CD4-positive, alpha-beta T cell treated with Interleukin-4 for 4 hours (primary cell): Measurements from ENCODE around the gene MSH5.
"Not testable (repeated sequence)": the region's sequence is repeated elsewhere in the genome, so short reads cannot be mapped to it uniquely, and the experiment has no call there.

Source experiments
- DNase-seq: peaks from one replicate; pipeline ENCODE4 v3.0.0-alpha.2; 2020

Gene MSH5

GRCh38 chr6:31780507-31781243, 40.9 kb downstream of the MSH5 start:
- no peak for DNase-seq

DNA sequence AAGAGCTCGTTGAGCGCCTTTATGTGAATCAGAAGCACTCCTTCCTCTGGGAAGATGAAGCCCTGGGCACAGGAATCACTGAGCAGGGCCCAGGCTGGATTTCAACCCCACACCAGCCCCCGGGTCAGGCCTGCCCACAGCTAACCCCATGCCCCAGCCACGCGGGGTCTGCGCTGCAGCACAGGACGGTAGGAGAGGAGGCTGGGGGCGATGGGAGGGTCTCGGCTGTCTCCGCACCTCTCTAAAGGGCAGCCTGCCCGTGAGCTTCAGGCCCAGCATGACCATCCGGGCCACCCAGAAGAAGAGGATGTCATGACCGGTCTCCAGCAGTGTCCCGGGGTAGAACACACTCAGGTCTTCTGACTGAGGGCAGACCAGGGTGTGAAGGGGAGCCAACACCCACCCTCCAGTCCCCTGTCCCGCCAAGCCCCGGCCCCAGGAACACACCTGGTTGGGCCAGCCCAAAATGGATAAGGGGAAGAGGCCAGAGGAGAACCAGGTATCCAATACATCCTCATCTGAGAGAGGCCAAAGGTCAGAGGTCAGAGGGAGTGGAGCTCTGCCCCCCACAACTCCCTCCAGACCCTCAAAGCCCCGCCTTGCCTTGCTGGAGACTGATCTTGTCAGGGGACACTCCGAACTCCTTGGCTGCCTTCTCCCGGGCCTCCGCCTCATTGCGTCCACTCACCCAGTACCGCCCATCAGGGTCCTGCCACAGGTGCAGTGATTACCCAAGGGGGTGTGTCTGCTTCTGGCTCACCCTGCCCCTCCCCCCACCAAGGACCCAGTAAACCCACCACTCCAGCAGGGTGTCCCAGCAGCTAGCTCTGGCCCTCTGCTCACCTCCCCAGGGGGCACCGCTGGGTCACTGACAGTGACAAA, 41.7 kb downstream of the MSH5 start:
- DNase-seq: no peak

DNA sequence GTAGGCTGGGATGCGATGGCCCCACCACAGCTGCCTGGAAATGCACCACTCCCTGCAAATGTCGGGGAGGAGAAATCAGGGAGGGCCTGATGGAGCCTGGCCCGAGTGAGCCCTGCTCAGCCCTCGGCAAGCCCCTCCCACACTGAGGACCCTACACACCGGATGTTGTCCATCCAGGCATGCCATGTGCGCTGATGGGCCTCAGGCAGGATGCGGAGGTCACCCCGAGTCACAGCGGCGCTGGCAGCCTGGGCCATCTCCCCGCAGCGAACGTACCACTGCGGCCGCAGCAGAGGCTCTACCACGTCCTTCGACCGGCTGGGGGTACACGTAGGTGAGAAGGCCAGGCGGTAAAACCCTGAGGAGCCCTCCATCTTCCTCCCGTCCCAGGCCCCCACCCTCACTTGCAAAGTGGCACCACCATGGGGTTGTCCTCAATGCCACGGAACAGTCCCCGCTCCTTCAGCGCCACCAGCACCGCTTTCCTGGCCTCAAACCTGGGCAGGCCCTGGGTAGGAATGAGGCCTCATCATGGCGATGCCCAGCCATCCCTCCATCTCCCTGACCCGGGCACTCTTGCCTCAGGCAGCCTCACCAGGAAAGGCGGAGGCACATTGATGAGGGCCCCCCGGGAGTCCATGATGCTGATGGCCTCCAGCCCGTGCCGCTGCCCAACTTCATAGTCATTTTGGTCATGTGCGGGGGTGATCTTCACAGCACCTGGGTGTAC, 42.5 kb downstream of the MSH5 start:
- no peak for DNase-seq

- no peak for DNase-seq
Measured at GRCh38 chr6:31784098-31784925, 44.5 kb downstream of the MSH5 start.

DNA sequence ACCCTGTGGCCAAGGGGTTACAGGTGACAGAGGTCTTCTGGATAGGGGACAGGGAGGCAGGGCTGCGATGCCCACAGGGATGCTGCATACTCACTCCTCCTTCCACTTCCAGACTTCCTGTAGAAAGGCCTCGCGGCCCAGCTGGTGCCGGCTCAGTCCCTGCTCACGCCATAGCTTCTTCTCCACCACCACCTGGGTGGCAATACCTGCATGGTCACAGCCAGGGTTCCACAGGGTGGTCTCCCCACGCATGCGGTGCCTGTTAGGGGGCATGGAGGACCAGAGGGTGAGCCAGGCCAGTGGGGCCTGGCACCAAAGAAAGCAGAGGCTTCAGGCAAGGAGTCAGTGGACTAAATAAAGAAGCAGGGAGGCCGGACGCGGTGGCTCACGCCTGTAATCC, 45.7 kb downstream of the MSH5 start:
- DNase-seq: no peak

GRCh38 chr6:31791324-31792089, 51.7 kb downstream of the MSH5 start:
- DNase-seq: no peak

GRCh38 chr6:31792090-31792374, 52.2 kb downstream of the MSH5 start:
- DNase-seq: no peak

DNA sequence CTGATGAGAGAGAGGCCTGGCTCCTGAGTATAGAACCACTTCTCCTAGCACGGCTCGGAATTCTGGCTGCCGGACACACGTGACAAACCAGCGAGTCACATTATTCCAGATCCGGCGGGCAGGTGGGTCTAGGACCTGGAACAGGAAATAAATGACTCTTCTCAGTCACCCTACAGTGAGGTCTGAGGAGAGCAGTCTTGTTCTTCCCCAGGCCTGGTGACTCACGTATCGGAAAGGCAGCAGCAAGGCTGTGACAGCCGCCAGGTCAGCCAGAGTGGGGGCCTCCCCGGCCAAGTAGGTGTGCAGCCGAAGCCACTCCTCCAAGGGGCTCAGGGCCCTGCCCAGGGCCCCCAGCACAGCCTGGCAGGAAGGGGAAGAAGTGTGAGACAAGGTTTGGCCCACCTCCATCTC, 53.0 kb downstream of the MSH5 start:
- no peak for DNase-seq

GRCh38 chr6:31793927-31794245, 54.1 kb downstream of the MSH5 start:
- not testable (repeated sequence) for DNase-seq

DNA sequence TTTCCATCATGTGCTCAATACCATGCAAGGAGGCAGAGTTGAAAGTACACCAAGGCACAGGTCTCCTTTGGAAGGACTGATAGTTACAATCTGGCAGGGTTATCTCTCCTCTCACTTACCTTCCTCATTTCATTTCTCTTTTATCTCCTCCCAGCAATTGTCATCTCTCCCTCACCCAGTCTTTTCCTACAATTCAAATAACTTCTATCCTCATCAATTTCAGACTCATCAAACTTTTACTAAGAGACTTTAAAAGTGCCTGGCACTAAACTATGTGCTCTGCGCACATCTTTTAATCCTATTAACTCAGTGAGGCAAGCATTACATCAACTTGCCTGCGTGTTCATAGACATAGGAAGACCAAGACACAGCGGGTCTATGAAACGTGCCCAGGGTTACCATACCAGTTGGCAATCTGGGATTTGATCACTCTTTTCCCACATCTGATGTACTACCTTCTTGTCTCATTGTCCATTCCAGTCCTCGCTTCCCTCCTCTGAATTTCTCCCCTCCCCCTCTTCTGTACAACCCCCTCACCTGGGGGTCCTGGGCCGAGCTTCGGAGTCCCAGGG, 54.6 kb downstream of the MSH5 start:
- DNase-seq: no peak

DNA sequence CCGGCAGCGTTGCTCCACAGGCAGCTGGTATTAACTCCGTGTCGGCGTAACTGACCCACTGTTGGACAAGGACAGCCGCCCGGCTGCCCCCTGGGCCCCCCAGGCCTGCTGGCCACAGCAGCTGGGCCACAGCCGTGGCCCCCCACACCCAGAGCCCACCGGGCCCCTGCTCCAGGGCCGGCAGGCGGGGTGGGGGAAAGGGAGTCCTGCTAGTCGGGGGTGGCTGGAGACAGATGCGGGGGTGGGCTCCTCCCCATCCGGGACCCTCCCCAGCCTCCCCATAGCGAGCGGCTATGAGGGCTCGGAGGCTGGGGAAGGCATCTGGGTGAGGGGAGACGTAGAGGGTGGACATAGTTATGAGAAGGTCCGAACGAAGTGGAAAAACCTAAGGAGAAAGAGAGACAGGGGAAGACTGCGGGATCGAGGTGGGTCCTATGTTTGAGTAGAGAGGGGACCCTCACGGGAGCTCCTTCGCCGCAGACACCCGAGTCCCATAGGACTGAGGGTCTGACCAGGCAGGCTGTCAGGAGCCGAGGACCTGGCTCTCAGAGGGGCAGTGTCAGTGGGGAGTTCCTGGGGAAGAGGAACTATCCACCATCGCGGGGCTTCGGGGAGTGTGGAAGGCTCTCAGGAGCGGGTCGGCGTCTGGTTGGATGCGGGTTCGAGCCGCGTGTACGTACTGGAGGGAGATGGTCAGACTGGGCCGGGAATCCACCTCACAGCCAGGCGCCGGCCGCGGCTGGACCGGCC, 55.2 kb downstream of the MSH5 start:
- no peak for DNase-seq

DNA sequence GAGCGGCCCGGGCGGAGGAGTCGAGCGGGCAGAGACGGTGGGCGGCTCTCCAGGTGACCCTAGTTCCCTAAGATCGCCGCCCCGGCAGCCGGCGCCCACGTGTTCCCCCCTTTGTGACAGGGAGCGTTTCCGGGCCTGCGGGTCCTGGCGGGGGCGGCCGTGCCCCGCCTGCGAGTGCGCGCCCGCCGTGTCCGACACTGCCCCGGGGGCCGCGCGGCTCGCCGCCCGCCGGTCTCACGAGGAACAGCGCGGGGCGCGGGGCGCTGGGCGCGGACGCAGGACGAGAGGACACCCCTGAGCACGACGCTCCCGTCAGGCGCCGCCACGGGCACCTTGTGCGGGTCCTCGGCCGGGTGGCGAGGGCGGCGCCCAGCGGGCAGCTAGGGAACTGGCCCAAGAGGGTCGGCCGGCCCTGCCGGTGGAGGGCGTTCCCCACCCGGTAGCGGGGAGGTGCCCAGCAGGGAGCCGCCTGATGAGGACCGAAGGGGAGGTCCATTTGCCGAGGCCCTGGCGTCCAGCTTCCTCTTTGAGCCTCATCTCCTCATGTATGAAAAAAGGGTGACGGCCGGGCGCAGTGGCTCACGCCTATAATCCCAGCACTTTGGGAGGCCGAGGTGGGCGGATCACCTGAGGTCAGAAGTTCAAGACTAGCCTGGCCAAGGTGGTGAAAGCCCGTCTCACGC, 56.0 kb downstream of the MSH5 start, which contains the start of gene VARS1:
Gene VARS1, minus strand, starts transcription at position 137 of the 683 bp plus-strand sequence. CDS start 535 bp downstream, outside the sequence.
- peak; percentile 83 for DNase-seq

- no peak for DNase-seq
Measured at GRCh38 chr6:31796993-31797385, 57.2 kb downstream of the MSH5 start.

DNA sequence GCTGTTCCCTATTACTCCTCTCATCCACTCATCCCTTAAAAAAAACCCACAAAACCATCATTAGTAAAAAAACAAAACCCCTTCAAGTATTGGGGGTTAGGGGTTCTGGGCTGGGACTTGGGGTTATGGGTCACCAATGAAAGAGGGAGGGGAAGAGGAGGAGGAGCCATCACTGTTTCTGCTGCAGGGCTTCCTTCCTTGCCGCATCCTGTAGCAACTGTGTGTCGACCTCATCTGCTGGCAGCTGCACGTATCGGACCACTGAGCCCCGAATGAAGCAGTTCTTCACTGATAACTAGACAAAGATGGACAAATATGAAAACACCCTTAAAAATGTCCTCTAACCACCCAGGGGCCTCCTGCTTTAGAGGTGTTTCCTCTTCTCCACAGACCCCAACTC, 57.8 kb downstream of the MSH5 start:
- DNase-seq: peak; percentile 47

GRCh38 chr6:31799781-31800180, 60.0 kb downstream of the MSH5 start:
- no peak for DNase-seq

- not testable (repeated sequence) for DNase-seq
Measured at GRCh38 chr6:31801031-31801927, 61.5 kb downstream of the MSH5 start.

DNA sequence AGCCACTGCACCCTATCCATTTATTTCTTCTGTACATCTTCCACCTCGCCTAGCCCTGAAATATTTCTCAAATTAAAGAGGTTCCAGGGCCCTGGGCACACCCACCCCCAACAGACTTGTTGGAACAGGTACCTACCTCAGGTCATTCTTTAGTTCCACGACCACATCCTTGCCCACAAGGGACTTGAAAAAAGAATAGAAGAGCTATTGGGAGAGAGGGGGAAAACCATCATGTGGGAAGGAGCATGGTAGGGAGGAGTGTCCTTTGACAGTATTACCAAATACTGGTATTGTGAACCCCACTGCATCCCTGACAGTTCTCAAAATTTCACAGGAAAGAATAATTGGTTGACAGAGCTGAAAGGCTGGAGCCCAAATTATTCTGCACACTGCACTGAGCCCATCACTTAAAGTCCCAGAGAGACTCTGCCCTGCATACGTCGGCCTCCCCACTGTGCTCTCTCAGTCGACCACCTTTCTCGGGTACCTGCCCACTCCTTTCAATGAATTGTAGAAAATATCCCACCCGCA, 66.2 kb downstream of the MSH5 start:
- no peak for DNase-seq

DNA sequence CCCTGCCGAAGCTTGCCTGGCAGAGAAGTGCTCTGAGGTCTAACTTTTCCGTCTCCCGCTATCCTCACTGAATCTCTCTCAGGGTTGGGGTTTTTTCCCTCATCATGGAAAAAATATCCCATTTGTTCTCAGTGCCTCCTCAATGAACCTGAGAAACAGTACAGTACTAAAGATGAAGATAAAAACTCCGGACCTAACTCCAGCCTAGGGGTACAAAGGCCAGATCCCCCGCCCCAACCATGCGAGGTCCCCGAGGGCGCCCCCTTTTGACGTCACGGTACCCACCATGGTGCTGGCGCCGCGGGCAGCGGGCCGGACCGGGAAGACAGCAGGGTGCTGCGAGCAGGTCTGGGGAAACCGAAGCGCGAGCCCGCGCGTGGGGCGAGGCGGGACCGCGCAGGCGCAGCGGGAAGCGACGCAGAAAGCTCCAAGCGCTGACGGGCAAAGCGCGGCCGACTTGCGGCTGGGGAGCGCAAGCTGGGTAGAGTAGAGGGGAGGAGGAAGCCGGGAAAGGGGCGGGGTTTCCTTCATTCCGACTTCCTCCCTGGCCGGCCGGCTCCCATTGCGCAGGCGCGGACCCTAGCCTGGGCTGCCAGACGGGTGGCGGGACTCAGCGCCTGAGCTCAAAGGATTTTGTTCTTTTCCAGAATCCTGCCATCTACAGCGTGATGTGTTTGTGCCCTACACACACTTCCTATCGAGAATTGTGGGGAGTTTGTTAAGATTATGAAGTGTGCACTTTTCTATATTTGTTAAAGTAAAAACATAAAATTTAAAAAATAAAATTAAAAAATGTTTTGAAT, 66.9 kb downstream of the MSH5 start, which contains the start of gene LSM2:
Gene LSM2, minus strand, starts transcription at position 497 of the 803 bp plus-strand sequence. Its CDS starts 209 bp downstream, at position 288.
- DNase-seq: peak; percentile 96
